ENCODE measurements around the gene TNC. TPM values are rescaled to one million over a fixed set of nuclear protein-coding genes. Genes with fewer than 3 reads are reported as not detected.

Gene TNC
- total RNA-seq, 2 donors from 2014 or later = 67.5 to 172 TPM

GRCh38 chr9:115116421-115117284 is 1.3 kb downstream of the TNC start:
- Mint-ChIP-seq H3K4me1 (peaks cover 67% of the 10 kb centered on the region), H3K9me3 (no peaks in the 10 kb centered on the region), H3K27me3 (ENCODE audit: insufficient read depth) (peaks cover 2% of the 10 kb centered on the region), H3K36me3 (ENCODE audit: low read depth) (peaks cover 23% of the 10 kb centered on the region), H3K4me3 (peak overlapping the region; percentile 69), H3K27ac (no peak overlapping the region)
- H3K27me3 ChIP-seq (ENCODE audit: control insufficient read depth, insufficient read depth, low read length, poor library complexity, severe bottlenecking) = no peaks in the 10 kb centered on the region
- no peak overlapping the region for H3K9ac ChIP-seq (ENCODE audit: extremely low read depth, low read length, poor library complexity, severe bottlenecking)
- no peak overlapping the region for H3K27ac ChIP-seq (ENCODE audit: low read depth, low read length)
- H3K9me3 ChIP-seq (ENCODE audit: control insufficient read depth, low read length) = no peaks in the 10 kb centered on the region
- H3K4me3 ChIP-seq (ENCODE audit: low read length) = peak overlapping the region; percentile 84
- peaks cover 9% of the 10 kb centered on the region for H3K4me1 ChIP-seq (ENCODE audit: control insufficient read depth, insufficient read depth, low read length)
- 76 to 81% methylated on average over 6 to 8 of the region's 8 CpGs for WGBS, 2 experiments (ENCODE audit: insufficient coverage in 1 of 2, insufficient read length in 1 of 2)
- no peak for DNase-seq
- TF ChIP-seq CTCF (conservative IDR thresholded peaks at IDR 0.05) = peak; percentile 15
- peaks cover 23% of the 10 kb centered on the region for H3K36me3 ChIP-seq (ENCODE audit: control insufficient read depth, insufficient read depth, low read length)

GRCh38 chr9:115115924-115116323 is 2.0 kb downstream of the TNC start:
- no peaks in the 10 kb centered on the region for H3K9me3 ChIP-seq (ENCODE audit: control insufficient read depth, low read length)
- H3K36me3 Mint-ChIP-seq (ENCODE audit: low read depth) = peaks cover 25% of the 10 kb centered on the region
- peak overlapping the region; percentile 69 for H3K4me3 Mint-ChIP-seq
- TF ChIP-seq CTCF (conservative IDR thresholded peaks at IDR 0.05) = no peak
- 22 to 41% methylated on average over 1 of the region's 1 CpG for WGBS, 2 experiments (ENCODE audit: insufficient coverage in 1 of 2, insufficient read length in 1 of 2)
- H3K27ac Mint-ChIP-seq = no peak overlapping the region
- H3K27ac ChIP-seq (ENCODE audit: low read depth, low read length) = no peak overlapping the region
- H3K27me3 ChIP-seq (ENCODE audit: control insufficient read depth, insufficient read depth, low read length, poor library complexity, severe bottlenecking) = no peaks in the 10 kb centered on the region
- H3K4me3 ChIP-seq (ENCODE audit: low read length) = peak overlapping the region; percentile 84
- no peak overlapping the region for H3K9ac ChIP-seq (ENCODE audit: extremely low read depth, low read length, poor library complexity, severe bottlenecking)
- H3K36me3 ChIP-seq (ENCODE audit: control insufficient read depth, insufficient read depth, low read length) = peaks cover 26% of the 10 kb centered on the region
- peaks cover 61% of the 10 kb centered on the region for H3K4me1 Mint-ChIP-seq
- no peak for DNase-seq
- H3K4me1 ChIP-seq (ENCODE audit: control insufficient read depth, insufficient read depth, low read length) = peaks cover 9% of the 10 kb centered on the region
- H3K27me3 Mint-ChIP-seq (ENCODE audit: insufficient read depth) = peaks cover 2% of the 10 kb centered on the region
- H3K9me3 Mint-ChIP-seq = no peaks in the 10 kb centered on the region

- H3K36me3 Mint-ChIP-seq (ENCODE audit: low read depth) = peaks cover 28% of the 10 kb centered on the region
- Histone ChIP-seq H3K27ac (ENCODE audit: low read depth, low read length) (no peak overlapping the region), H3K27me3 (ENCODE audit: control insufficient read depth, insufficient read depth, low read length, poor library complexity, severe bottlenecking) (no peaks in the 10 kb centered on the region), H3K36me3 (ENCODE audit: control insufficient read depth, insufficient read depth, low read length) (peaks cover 26% of the 10 kb centered on the region), H3K9ac (ENCODE audit: extremely low read depth, low read length, poor library complexity, severe bottlenecking) (no peak overlapping the region), H3K4me1 (ENCODE audit: control insufficient read depth, insufficient read depth, low read length) (peaks cover 9% of the 10 kb centered on the region), H3K4me3 (ENCODE audit: low read length) (peak overlapping the region; percentile 84), H3K9me3 (ENCODE audit: control insufficient read depth, low read length) (no peaks in the 10 kb centered on the region)
- no peak for DNase-seq
- H3K27me3 Mint-ChIP-seq (ENCODE audit: insufficient read depth) = peaks cover 2% of the 10 kb centered on the region
- no peaks in the 10 kb centered on the region for H3K9me3 Mint-ChIP-seq
- H3K4me3 Mint-ChIP-seq = peak overlapping the region; percentile 69
- no peak for TF ChIP-seq CTCF (conservative IDR thresholded peaks at IDR 0.05)
- peaks cover 59% of the 10 kb centered on the region for H3K4me1 Mint-ChIP-seq
- no peak overlapping the region for H3K27ac Mint-ChIP-seq
- WGBS, 2 experiments (ENCODE audit: insufficient coverage in 1 of 2, insufficient read length in 1 of 2) = 76 to 90% methylated on average over 2 of the region's 2 CpGs
Observed at GRCh38 chr9:115115117-115115880, 2.7 kb downstream of the TNC start.
